Ishikawa (cell line): ENCODE measurements around the gene SNAI3.

ENCODE experiments used
- CEBPB ChIP-seq: IDR thresholded peaks from 2 replicates; pipeline ENCODE4 v1.6.1; 2012
- CREB1 ChIP-seq: IDR thresholded peaks from 2 replicates; pipeline ENCODE4 v1.6.1; 2012; ENCODE audit warnings: low read depth
- EGR1 ChIP-seq: IDR thresholded peaks from 2 replicates; pipeline ENCODE4 v1.6.1; 2012
- EP300 ChIP-seq: IDR thresholded peaks from 2 replicates; pipeline ENCODE4 v1.6.1; 2012; ENCODE audit warnings: borderline replicate concordance
- FOXM1 ChIP-seq: IDR thresholded peaks from 2 replicates; pipeline ENCODE4 v1.6.1; 2012; ENCODE audit warnings: low read depth, borderline replicate concordance
- NFIC ChIP-seq: IDR thresholded peaks from 2 replicates; pipeline ENCODE4 v1.6.1; 2012
- RAD21 ChIP-seq: IDR thresholded peaks from 2 replicates; pipeline ENCODE4 v1.6.1; 2012; ENCODE audit warnings: low read depth
- TAF1 ChIP-seq: IDR thresholded peaks from 2 replicates; pipeline ENCODE4 v1.6.1; 2012; ENCODE audit warnings: low read depth, mild to moderate bottlenecking
- YY1 ChIP-seq: IDR thresholded peaks from 2 replicates; pipeline ENCODE4 v1.6.1; 2012; ENCODE audit warnings: low read depth
- ZBTB7A ChIP-seq: IDR thresholded peaks from 2 replicates; pipeline ENCODE4 v1.6.1; 2012; ENCODE audit warnings: low read depth
- TF ChIP-seq, protein P1 (sequence below): IDR thresholded peaks from 2 replicates; pipeline ENCODE4 v1.6.1; 2012

DNA sequence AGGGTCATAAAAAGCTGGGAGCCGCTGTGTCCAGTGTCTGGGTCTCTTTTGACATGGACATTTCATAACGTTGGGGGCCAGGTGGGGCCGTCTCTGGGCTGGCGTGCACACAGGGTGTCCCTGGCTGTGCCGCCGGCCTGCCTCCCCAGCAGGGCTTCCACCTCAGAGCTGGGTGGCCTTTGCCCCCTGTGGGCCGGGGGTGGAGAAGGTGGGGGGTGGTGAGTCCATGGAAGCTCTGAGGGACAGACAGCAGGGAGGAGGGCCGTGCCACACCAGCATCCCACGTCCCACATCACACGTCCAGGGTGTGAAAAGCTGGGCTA lies 908 bp upstream of the SNAI3 start:
- no peak for TF ChIP-seq CREB1
- no peak for TF ChIP-seq ZBTB7A
- TF ChIP-seq EP300: no peak
- no peak for TF ChIP-seq TAF1
- TF ChIP-seq, protein P1, sequence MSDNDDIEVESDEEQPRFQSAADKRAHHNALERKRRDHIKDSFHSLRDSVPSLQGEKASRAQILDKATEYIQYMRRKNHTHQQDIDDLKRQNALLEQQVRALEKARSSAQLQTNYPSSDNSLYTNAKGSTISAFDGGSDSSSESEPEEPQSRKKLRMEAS: no peak
- no peak for TF ChIP-seq CEBPB
- TF ChIP-seq EGR1: no peak
- TF ChIP-seq FOXM1: no peak
- no peak for TF ChIP-seq NFIC
- no peak for TF ChIP-seq RAD21
- TF ChIP-seq YY1: no peak
